Fibroblast of pulmonary artery (primary cell): ENCODE data around the gene NAT16.

ENCODE experiments used
- DNase-seq: peaks from one replicate; pipeline ENCODE4 v3.0.0-alpha.2; 2010; ENCODE audit warnings: low read depth
- H3K4me3 ChIP-seq: replicated peaks from 2 replicates; pipeline ENCODE4 v1.5.1; 2011; ENCODE audit warnings: low read depth, mild to moderate bottlenecking, control low read depth, low read length, moderate library complexity
- TF ChIP-seq, protein P1 (sequence below): IDR thresholded peaks from 2 replicates; pipeline ENCODE4 v1.5.1; 2011; ENCODE audit warnings: mild to moderate bottlenecking, control low read depth, low read length, inconsistent platforms; ENCODE audit errors: missing control alignments

NAT16 gene

GRCh38 chr7:101218236-101219125 is 38.4 kb upstream of the NAT16 start:
- TF ChIP-seq, protein P1, sequence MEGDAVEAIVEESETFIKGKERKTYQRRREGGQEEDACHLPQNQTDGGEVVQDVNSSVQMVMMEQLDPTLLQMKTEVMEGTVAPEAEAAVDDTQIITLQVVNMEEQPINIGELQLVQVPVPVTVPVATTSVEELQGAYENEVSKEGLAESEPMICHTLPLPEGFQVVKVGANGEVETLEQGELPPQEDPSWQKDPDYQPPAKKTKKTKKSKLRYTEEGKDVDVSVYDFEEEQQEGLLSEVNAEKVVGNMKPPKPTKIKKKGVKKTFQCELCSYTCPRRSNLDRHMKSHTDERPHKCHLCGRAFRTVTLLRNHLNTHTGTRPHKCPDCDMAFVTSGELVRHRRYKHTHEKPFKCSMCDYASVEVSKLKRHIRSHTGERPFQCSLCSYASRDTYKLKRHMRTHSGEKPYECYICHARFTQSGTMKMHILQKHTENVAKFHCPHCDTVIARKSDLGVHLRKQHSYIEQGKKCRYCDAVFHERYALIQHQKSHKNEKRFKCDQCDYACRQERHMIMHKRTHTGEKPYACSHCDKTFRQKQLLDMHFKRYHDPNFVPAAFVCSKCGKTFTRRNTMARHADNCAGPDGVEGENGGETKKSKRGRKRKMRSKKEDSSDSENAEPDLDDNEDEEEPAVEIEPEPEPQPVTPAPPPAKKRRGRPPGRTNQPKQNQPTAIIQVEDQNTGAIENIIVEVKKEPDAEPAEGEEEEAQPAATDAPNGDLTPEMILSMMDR: no peak
- no peak for DNase-seq
- H3K4me3 ChIP-seq: peak overlapping the region; percentile 91

DNA sequence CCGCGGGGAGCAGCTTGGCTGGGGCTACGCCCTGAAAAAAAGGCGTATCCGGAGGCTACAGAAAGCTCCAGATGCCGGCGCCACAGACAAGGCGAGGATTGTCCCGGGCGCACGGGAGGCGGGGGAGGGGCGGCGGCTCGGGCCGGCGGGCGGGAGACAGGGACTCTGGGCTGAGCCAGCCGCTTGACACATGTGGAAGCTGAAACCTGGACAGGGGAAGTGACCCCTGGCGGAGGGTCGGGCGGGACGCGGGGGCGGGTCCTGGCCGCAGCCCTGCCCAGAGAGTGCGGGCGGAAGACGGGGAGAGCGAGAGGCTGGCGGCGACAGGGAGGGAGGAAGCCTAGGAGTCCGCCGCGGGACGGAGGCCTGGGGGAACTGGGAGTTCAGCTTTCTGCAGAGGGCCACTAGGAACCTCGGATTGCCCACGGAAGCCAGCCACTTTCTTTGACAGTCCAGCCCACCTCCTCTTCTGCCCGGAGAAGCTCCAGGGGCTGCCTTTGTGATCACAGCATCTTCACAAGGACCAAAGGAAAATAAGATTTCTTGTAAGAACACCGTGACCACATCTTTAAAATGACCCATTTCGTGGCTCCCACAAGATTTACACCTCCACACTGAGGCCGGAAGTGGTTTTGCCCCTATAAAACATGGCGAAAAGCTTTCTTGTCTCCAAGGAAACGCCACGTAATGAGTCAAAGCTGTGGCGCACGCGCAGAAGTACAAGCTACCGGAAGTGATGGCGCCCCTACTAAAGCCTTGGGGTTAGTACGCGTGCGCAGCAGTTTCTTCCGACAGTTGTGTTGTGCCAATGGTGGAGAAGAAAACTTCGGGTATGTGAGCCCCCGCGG is 37.5 kb upstream of the NAT16 start, which contains the start of the genes PLOD3 and ZNHIT1:
Gene PLOD3, minus strand, starts transcription at position 194 of the 848 bp plus-strand sequence. CDS start 307 bp downstream, outside the sequence.
Gene ZNHIT1, plus strand, starts transcription at position 778 of the 848 bp plus-strand sequence. Its CDS starts 31 bp downstream, at position 809.
- peak within 1 kb of the TSS; percentile 91 for H3K4me3 ChIP-seq
- TF ChIP-seq, protein P1: no peak
- peak; percentile 99 for DNase-seq

DNA sequence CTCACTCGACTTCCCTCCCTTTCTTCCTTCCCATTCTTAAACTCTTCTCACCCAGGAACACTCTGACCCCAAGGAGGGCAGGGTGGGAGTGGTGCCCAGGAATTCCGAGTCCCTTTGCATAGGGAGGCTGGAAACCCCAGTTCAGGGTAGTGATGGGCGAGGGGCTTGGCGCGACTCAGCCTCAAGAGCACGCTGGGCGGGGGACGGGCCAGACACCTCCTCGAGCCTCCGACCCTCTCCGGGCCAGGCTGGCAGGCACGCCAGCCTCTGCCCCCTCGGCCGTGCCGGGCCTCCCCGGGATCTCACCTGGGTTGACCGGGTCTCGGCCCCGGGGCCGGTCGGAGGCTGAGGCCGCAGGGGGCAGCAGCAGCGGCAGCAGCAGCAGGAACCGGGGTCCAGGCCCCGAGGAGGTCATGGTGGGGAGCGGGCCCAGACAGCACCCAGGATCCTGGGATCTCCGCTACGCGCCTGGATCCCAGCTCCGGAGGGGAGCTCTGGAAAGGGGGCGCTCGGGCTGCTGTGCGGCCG is 36.8 kb upstream of the NAT16 start:
- DNase-seq: peak; percentile 34
- peak overlapping the region; percentile 91 for H3K4me3 ChIP-seq
- TF ChIP-seq, protein P1: no peak

DNA sequence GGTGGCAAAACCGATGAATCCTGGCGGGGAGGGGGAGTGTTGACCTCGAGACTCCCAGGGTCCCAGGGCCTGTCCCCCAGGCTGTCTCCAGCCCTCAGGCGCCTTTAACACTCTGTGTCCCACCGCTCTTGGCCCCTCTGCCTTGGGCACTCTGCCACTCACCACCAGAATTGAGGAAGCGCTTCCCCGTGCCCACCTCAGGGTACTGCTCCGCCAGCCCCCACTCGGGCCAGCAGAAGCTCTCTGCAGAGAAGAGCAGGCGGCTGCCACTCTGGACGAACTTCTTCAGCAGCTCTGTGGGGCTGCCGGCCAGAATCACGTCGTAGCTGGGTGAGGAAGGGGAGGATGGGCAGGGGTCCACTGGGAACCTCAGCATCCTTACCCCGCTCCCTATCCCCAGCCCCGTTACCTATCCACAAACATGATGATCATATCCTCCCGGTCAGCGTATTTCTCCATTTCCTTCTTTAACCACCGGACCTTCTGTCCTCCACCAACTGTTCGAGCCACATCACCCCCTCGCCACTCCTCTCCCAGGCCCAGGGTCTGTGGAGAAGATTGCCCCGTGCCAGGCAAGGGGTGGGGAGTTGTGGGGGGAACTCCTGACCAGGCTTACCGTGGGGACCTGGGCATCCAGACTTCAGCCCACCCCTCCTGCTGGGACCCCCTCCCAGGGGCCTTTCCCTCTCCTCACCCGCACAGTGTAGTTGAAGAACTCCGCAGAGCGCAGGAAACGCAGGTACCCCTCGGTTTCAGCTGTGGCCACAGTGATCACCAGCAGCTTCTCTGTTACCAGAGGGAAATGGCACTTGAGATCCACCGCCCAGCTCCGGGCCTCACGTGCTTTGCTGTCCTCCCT is 36.1 kb upstream of the NAT16 start:
- H3K4me3 ChIP-seq: peak overlapping the region; percentile 91
- no peak for DNase-seq
- TF ChIP-seq, protein P1: no peak

- no peak overlapping the region for H3K4me3 ChIP-seq
- DNase-seq: no peak
- TF ChIP-seq, protein P1: no peak
These were observed 31.9 kb upstream of the NAT16 start for GRCh38 chr7:101212014-101212413.

DNA sequence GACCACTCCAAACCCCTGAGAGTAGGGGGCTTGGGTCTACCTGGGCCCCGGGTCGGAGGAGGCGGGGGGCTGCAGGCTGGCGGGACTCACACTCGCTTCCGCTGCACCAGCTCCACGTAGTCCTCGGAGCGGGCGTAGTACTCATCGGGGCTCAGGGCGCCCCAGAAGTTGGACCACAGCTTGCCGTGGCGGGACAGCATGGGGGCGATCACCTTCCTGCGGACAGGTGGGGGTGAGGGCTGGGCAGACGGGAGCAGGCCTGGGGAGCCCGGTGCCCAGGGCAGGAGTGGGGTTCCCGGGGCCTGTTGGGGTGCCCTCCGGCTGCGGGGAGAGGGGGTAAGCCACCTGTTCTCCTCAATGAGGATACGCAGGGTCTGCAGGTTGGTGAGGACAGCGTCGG is 31.4 kb upstream of the NAT16 start:
- TF ChIP-seq, protein P1: no peak
- H3K4me3 ChIP-seq: no peak overlapping the region
- DNase-seq: no peak
